Natural killer cell (primary cell): ENCODE results near the gene GPR142. TPM values are rescaled to one million over a fixed set of nuclear protein-coding genes. Genes with fewer than 3 reads are reported as not detected.

ENCODE experiments used
- ATAC-seq, 3 donors: fragments of 150-1000 bp in 2 of 3; fragments of 200-7000 bp in 1 of 3; cut with Tn5 transposase; 1 replicate in 1 of 3; 2 replicates in 2 of 3; pipeline ENCODE4 v1.10.0; 2021; ENCODE audit warnings: mild to moderate bottlenecking in 2 of 3, moderate library complexity in 2 of 3
- DNase-seq, 2 donors: peaks; one replicate each; pipeline versions ENCODE4 v3.0.0 to v3.0.0-alpha.2; 2013 to 2021; ENCODE audit warnings: mixed read lengths in 1 of 2
- H3K27ac ChIP-seq: one replicate; pipeline ENCODE4 v1.5.1; 2013; ENCODE audit warnings: mild to moderate bottlenecking, low read length
- H3K27me3 ChIP-seq: one replicate; pipeline ENCODE4 v1.6.1; 2013; ENCODE audit warnings: low read length; ENCODE audit not compliant: control insufficient read depth, insufficient read depth
- H3K36me3 ChIP-seq: one replicate; pipeline ENCODE4 v1.6.1; 2013; ENCODE audit warnings: low read length; ENCODE audit not compliant: control insufficient read depth, insufficient read depth
- H3K4me1 ChIP-seq: one replicate; pipeline ENCODE4 v1.6.1; 2013; ENCODE audit warnings: low read length; ENCODE audit not compliant: control insufficient read depth, insufficient read depth
- H3K4me3 ChIP-seq: one replicate; pipeline ENCODE4 v1.5.1; 2013; ENCODE audit warnings: low read length
- H3K9me3 ChIP-seq: one replicate; pipeline ENCODE4 v1.6.1; 2013; ENCODE audit warnings: low read length; ENCODE audit not compliant: control insufficient read depth, insufficient read depth
- H3K27ac Mint-ChIP-seq, 2 donors: one replicate each; pipeline ENCODE4 v1.8.0; 2022; ENCODE audit warnings: mild to moderate bottlenecking in 2 of 2, mixed read lengths in 2 of 2, moderate library complexity in 1 of 2
- H3K27me3 Mint-ChIP-seq, 2 donors: one replicate each; pipeline ENCODE4 v1.8.0; 2022; ENCODE audit warnings: low read depth in 2 of 2, mixed read lengths in 2 of 2
- H3K36me3 Mint-ChIP-seq: one replicate; pipeline ENCODE4 v1.8.0; 2022; ENCODE audit warnings: mixed read lengths
- H3K4me1 Mint-ChIP-seq, 2 donors: one replicate each; pipeline ENCODE4 v1.8.0; 2022; ENCODE audit warnings: mixed read lengths in 2 of 2
- H3K4me3 Mint-ChIP-seq: one replicate; pipeline ENCODE4 v1.8.0; 2022; ENCODE audit warnings: mild to moderate bottlenecking, moderate library complexity, mixed read lengths
- H3K9me3 Mint-ChIP-seq, 2 donors: one replicate each; pipeline ENCODE4 v1.8.0; 2022; ENCODE audit warnings: mixed read lengths in 2 of 2
- WGBS: methylation state at CpG from one replicate; pipeline ENCODE4 v1.1.7; 2013; ENCODE audit warnings: missing lambda C conversion rate; ENCODE audit not compliant: insufficient coverage; 5-methylcytosine and 5-hydroxymethylcytosine counted together
- intact Hi-C: fragments of 100-400 bp; cut with micrococcal nuclease; formaldehyde crosslinking; loops from one replicate; pipeline ENCODE4 v1.14.2; 2022
- total RNA-seq, 4 donors: library from RNA; stranded (reverse); fragments of 120-200 nt in 1 of 4; gene quantifications; one replicate each; pipeline versions ENCODE4 v1.2.3 to v1.2.4, GENCODE V29; 2013 to 2022
- TF ChIP-seq, protein P1 (sequence below): fragments of 200-600 bp; IDR thresholded peaks from one replicate; pipeline ENCODE4 v1.8.0; 2022; ENCODE audit warnings: antibody characterized with exemption

GPR142 gene
- total RNA-seq, 3 donors from 2014 or later (not counting 1 experiment from before 2014, with no cell fraction given) = not detected

- Mint-ChIP-seq H3K27ac (no peak overlapping the region), H3K36me3 (no peaks in the 10 kb centered on the region), H3K4me3 (no peak overlapping the region), H3K4me1 (peaks cover 14 to 18% of the 10 kb centered on the region in 2 donors), H3K27me3 (peaks cover 0 to 4% of the 10 kb centered on the region in 2 donors), H3K9me3 (no peaks in the 10 kb centered on the region)
- H3K36me3 ChIP-seq = no peaks in the 10 kb centered on the region
- H3K27me3 ChIP-seq = no peaks in the 10 kb centered on the region
- WGBS = 37% methylated on average over 10 of the region's 11 CpGs
- H3K27ac ChIP-seq = no peak overlapping the region
- TF ChIP-seq, protein P1, sequence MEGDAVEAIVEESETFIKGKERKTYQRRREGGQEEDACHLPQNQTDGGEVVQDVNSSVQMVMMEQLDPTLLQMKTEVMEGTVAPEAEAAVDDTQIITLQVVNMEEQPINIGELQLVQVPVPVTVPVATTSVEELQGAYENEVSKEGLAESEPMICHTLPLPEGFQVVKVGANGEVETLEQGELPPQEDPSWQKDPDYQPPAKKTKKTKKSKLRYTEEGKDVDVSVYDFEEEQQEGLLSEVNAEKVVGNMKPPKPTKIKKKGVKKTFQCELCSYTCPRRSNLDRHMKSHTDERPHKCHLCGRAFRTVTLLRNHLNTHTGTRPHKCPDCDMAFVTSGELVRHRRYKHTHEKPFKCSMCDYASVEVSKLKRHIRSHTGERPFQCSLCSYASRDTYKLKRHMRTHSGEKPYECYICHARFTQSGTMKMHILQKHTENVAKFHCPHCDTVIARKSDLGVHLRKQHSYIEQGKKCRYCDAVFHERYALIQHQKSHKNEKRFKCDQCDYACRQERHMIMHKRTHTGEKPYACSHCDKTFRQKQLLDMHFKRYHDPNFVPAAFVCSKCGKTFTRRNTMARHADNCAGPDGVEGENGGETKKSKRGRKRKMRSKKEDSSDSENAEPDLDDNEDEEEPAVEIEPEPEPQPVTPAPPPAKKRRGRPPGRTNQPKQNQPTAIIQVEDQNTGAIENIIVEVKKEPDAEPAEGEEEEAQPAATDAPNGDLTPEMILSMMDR = no peak
- DNase-seq (no peak), ATAC-seq (no peak)
- H3K4me3 ChIP-seq = no peak overlapping the region
- peaks cover 15% of the 10 kb centered on the region for H3K4me1 ChIP-seq
- no peaks in the 10 kb centered on the region for H3K9me3 ChIP-seq
- intact Hi-C loops = no loop called here
These were observed 34.5 kb upstream of the GPR142 start for GRCh38 chr17:74332763-74333283.

GRCh38 chr17:74334393-74335039 is 32.8 kb upstream of the GPR142 start:
- no peak overlapping the region for H3K4me3 ChIP-seq
- TF ChIP-seq, protein P1 = no peak
- H3K4me1 ChIP-seq = peaks cover 5% of the 10 kb centered on the region
- no peaks in the 10 kb centered on the region for H3K27me3 ChIP-seq
- no peak overlapping the region for H3K27ac ChIP-seq
- WGBS = 81% methylated on average over 2 of the region's 2 CpGs
- Mint-ChIP-seq H3K9me3 (no peaks in the 10 kb centered on the region), H3K36me3 (no peaks in the 10 kb centered on the region), H3K27me3 (peaks cover 0 to 4% of the 10 kb centered on the region in 2 donors), H3K4me1 (peaks cover 3 to 8% of the 10 kb centered on the region in 2 donors), H3K4me3 (no peak overlapping the region), H3K27ac (no peak overlapping the region)
- no peaks in the 10 kb centered on the region for H3K36me3 ChIP-seq
- H3K9me3 ChIP-seq = no peaks in the 10 kb centered on the region
- intact Hi-C loops = no loop called here
- ATAC-seq = no peak
- no peak for DNase-seq

DNA sequence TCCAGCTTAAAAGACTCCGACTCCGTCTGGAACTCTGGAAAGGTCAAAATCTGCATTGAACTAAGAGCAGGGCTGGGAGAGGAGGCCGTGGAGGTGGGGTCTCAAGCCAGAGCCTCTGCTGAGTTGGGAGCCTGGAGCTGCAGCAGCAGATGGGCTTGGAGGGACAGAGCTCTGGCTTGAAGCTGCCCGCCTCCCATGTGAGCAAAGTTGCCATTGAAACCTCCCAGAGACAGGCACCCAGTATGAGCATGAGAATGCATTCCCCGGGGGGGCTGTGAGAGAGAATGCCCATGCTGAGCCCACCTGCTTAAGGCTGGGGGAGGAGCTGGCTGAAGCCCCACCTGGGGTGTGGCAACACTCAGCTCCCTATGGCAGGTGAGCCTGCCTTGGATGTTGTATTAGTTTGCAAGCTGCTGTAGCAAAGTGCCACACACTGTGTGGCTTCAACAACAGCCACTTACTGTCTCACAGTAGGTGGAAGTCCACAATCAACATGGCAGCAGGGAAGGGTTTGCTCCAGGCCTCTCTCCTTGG is 31.7 kb upstream of the GPR142 start:
- 90% methylated on average over 5 of the region's 5 CpGs for WGBS
- no peaks in the 10 kb centered on the region for H3K36me3 ChIP-seq
- TF ChIP-seq, protein P1 = no peak
- intact Hi-C loops = no loop called here
- no peak overlapping the region for H3K4me3 Mint-ChIP-seq
- peaks cover 0 to 4% of the 10 kb centered on the region in 2 donors for H3K27me3 Mint-ChIP-seq
- H3K27me3 ChIP-seq = no peaks in the 10 kb centered on the region
- H3K4me1 Mint-ChIP-seq = peaks cover 0 to under 1% of the 10 kb centered on the region in 2 donors
- H3K27ac ChIP-seq = no peak overlapping the region
- H3K9me3 ChIP-seq = no peaks in the 10 kb centered on the region
- no peaks in the 10 kb centered on the region for H3K4me1 ChIP-seq
- no peak for ATAC-seq
- H3K4me3 ChIP-seq = no peak overlapping the region
- no peaks in the 10 kb centered on the region for H3K9me3 Mint-ChIP-seq
- no peaks in the 10 kb centered on the region for H3K36me3 Mint-ChIP-seq
- no peak for DNase-seq
- no peak overlapping the region for H3K27ac Mint-ChIP-seq
